ENCODE results near the gene ST6GALNAC6. TPM values are rescaled to one million over a fixed set of nuclear protein-coding genes. Genes with fewer than 3 reads are reported as not detected.

Gene ST6GALNAC6
- total and polyA plus RNA-seq, 2 of the 4 experiments (the other 2 are of a cell fraction) = 35.7 to 48.6 TPM

- BruUV-seq (replicated peaks) = no TSS peak
- TF ChIP-seq ELK1 (IDR thresholded peaks at IDR 0.05; ENCODE audit: borderline replicate concordance, low read depth, low read length) = no peak
- TF ChIP-seq RCOR1 (IDR thresholded peaks at IDR 0.05; ENCODE audit: insufficient replicate concordance, low read length) = peak; percentile 98
- no peak for TF ChIP-seq RFX5 (IDR thresholded peaks at IDR 0.05; ENCODE audit: low read depth, low read length)
- TF ChIP-seq RAD21 (IDR thresholded peaks at IDR 0.05; ENCODE audit: low read length) = no peak
- TF ChIP-seq, protein P1, sequence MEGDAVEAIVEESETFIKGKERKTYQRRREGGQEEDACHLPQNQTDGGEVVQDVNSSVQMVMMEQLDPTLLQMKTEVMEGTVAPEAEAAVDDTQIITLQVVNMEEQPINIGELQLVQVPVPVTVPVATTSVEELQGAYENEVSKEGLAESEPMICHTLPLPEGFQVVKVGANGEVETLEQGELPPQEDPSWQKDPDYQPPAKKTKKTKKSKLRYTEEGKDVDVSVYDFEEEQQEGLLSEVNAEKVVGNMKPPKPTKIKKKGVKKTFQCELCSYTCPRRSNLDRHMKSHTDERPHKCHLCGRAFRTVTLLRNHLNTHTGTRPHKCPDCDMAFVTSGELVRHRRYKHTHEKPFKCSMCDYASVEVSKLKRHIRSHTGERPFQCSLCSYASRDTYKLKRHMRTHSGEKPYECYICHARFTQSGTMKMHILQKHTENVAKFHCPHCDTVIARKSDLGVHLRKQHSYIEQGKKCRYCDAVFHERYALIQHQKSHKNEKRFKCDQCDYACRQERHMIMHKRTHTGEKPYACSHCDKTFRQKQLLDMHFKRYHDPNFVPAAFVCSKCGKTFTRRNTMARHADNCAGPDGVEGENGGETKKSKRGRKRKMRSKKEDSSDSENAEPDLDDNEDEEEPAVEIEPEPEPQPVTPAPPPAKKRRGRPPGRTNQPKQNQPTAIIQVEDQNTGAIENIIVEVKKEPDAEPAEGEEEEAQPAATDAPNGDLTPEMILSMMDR (conservative IDR thresholded peaks at IDR 0.05; ENCODE audit: low read depth, low read length) = no peak
- TF ChIP-seq BHLHE40 (IDR thresholded peaks at IDR 0.05; ENCODE audit: low read depth, low read length) = no peak
- TF ChIP-seq POLR2A (IDR thresholded peaks at IDR 0.05; ENCODE audit: low read depth, low read length) = no peak
- no peak for TF ChIP-seq FOS (IDR thresholded peaks at IDR 0.05; ENCODE audit: low read depth, low read length)
- TF ChIP-seq MAZ (IDR thresholded peaks at IDR 0.05; ENCODE audit: borderline replicate concordance, low read depth, low read length) = peak; percentile 84; the same call in 1 of the 2 replicates
- no peak for TF ChIP-seq CHD1 (IDR thresholded peaks at IDR 0.05; ENCODE audit: low read depth, low read length)
- TF ChIP-seq, protein P2, sequence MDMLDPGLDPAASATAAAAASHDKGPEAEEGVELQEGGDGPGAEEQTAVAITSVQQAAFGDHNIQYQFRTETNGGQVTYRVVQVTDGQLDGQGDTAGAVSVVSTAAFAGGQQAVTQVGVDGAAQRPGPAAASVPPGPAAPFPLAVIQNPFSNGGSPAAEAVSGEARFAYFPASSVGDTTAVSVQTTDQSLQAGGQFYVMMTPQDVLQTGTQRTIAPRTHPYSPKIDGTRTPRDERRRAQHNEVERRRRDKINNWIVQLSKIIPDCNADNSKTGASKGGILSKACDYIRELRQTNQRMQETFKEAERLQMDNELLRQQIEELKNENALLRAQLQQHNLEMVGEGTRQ (IDR thresholded peaks at IDR 0.05; ENCODE audit: low read depth, low read length) = no peak
- no peak for TF ChIP-seq NFE2L2 (IDR thresholded peaks at IDR 0.05; ENCODE audit: low read depth, low read length)
- TF ChIP-seq CEBPB (IDR thresholded peaks at IDR 0.05; ENCODE audit: low read depth, low read length) = no peak
- no peak for TF ChIP-seq SMC3 (IDR thresholded peaks at IDR 0.05; ENCODE audit: low read depth, low read length)
- no peak for TF ChIP-seq MAFK (IDR thresholded peaks at IDR 0.05; ENCODE audit: low read depth, low read length)
Observed at GRCh38 chr9:127898433-127899127, 823 bp downstream of the ST6GALNAC6 start.

More at GRCh38 chr9:127898433-127899127, 823 bp downstream of the ST6GALNAC6 start:
- in situ Hi-C loops (cut with MboI; ENCODE audit: low sequenced_read_pairs) (no loop called here), dilution Hi-C loops (cut with HindIII; ENCODE audit: low sequenced_read_pairs, unreplicated experiment) (no loop called here), intact Hi-C loops (cut with micrococcal nuclease) (no loop called here)
- Histone ChIP-seq H3K9ac (ENCODE audit: low read depth, low read length) (peak overlapping the region; percentile 91), H3K14ac (replicated peaks; ENCODE audit: low read depth, low read length) (peak overlapping the region; percentile 85), H2AK5ac (ENCODE audit: low read depth, low read length) (peak overlapping the region; percentile 74), H2BK120ac (ENCODE audit: low read depth, low read length) (peak overlapping the region; percentile 59), H2BK15ac (ENCODE audit: low read depth, low read length) (no peak overlapping the region), H3K9me1 (ENCODE audit: insufficient read depth, low read length) (peaks cover 16% of the 10 kb centered on the region), H3K56ac (ENCODE audit: extremely low read depth, insufficient read depth, low read length) (peak overlapping the region; percentile 56), H4K20me1 (ENCODE audit: insufficient read depth, low read length) (peaks cover 27% of the 10 kb centered on the region), H3K4ac (ENCODE audit: low read depth, low read length) (peak overlapping the region; percentile 83), H3K4me1 (ENCODE audit: control insufficient read depth, insufficient read depth, low read length) (peaks cover 23% of the 10 kb centered on the region), H3K27me3 (ENCODE audit: control insufficient read depth, insufficient read depth, low read length) (no peaks in the 10 kb centered on the region), H2BK5ac (ENCODE audit: low read depth, low read length, poor library complexity, severe bottlenecking) (peak overlapping the region; percentile 89), H4K8ac (ENCODE audit: low read depth in 2 of 2, low read length in 2 of 2) (peak overlapping the region; percentile 10 to 42; a peak in 3 of 4 replicates), H3K18ac (ENCODE audit: low read depth, low read length) (peak overlapping the region; percentile 81), H4K5ac (ENCODE audit: low read depth, low read length) (peak overlapping the region; percentile 55), H3K27ac (ENCODE audit: insufficient read depth, low read length) (peak overlapping the region; percentile 95), H3K36me3 (ENCODE audit: control insufficient read depth, insufficient read depth, low read length) (peaks cover 27% of the 10 kb centered on the region), H4K91ac (ENCODE audit: insufficient read depth, low read depth, low read length) (peak overlapping the region; percentile 68), H2AK9ac (replicated peaks; ENCODE audit: low read depth, low read length, poor library complexity) (peak overlapping the region; percentile 88), H2AFZ (replicated peaks; ENCODE audit: low read length, poor library complexity) (peak overlapping the region; percentile 86), H3K23ac (ENCODE audit: low read depth, low read length) (peak overlapping the region; percentile 91), H3K9me3 (ENCODE audit: control insufficient read depth, insufficient read depth, low read length) (peaks cover 5% of the 10 kb centered on the region; the same call in 1 of the 2 replicates), H2BK20ac (ENCODE audit: low read depth, low read length) (no peak overlapping the region), H3K4me3 (ENCODE audit: insufficient read depth, low read depth, low read length) (peak overlapping the region; percentile 98), H3K79me1 (ENCODE audit: low read depth in 1 of 2, low read length in 2 of 2) (peaks cover 19 to 56% of the 10 kb centered on the region in 2 experiments; a peak in 3 of 4 replicates), H3K4me2 (ENCODE audit: low read depth, low read length) (peak overlapping the region; percentile 32)
- CTCF ChIA-PET = interaction anchor here (1.2 kb wide), 1 partner anchor 164 kb away, joined by 4 read pairs; the partner anchor contains the start of gene TOR2A
- WGBS, 2 experiments (ENCODE audit: extremely low coverage in 2 of 2, insufficient read length in 1 of 2) = 12% methylated on average over 13 of the region's 32 CpGs; no CpG with 5 or more reads in 1 of the 2 experiments
- POLR2A ChIA-PET (ENCODE audit: unreplicated experiment) = interaction anchor here (0.8 kb wide), 1 partner anchor 14 kb away, joined by 3 read pairs; no protein-coding TSS in a partner anchor
- DNase-seq = peak; percentile 89
- ATAC-seq (ENCODE audit: low read depth) = peak; percentile 36

Data from IMR-90 (cell line).